ENCODE results near the gene NAALADL1. TPM values are rescaled to one million over a fixed set of nuclear protein-coding genes. Genes with fewer than 3 reads are reported as not detected.

Gene NAALADL1
- total RNA-seq, 4 donors from 2014 or later, result 2.9 to 26.3 (median 16.4) TPM

- TF ChIP-seq CTCF (IDR thresholded peaks at IDR 0.05; ENCODE audit: low read depth), result no peak
Measured at GRCh38 chr11:65047581-65048422, 10.6 kb downstream of the NAALADL1 start.

DNA sequence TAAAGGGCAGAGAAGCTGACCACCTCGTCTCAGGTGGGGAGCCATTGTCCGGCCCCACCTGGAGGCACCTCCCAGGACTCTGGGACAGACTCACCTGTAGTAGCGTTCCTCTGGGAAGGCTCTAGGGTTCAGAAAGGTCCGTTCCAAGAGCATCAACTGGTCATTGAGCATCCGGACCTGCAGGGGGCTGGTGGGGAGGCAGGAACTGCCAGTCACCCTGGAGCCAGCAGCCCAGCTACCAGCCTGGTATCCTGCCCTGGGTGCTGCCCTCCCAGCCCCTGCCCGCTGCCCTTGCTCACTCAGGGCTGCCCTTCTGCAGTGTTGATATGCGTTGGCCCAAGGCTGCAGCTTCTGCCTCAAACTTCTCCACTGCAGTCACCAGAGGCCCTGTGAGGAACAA lies 12.6 kb downstream of the NAALADL1 start:
- no peak for TF ChIP-seq CTCF (IDR thresholded peaks at IDR 0.05; ENCODE audit: low read depth)

DNA sequence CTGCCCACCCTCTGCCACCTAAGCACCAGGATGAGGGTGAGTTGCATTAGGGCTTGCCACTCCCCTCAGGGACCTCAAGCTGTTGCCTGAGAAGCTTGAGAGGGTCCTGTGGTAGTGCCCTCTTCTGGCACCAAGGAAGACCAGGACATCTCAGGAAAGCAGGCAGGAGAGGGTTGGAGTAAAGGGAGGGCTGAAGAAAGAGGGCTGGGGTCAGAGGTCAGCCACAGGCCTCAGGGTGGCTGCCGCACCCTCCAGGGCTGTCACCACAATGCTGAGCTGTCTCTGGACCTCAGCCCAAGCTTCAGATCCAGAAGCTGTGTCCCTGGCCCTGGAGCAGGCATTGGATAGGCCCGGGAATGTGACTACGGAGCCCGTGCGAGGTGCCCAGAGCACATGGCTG lies 13.3 kb downstream of the NAALADL1 start:
- no peak for TF ChIP-seq CTCF (IDR thresholded peaks at IDR 0.05; ENCODE audit: low read depth)

- TF ChIP-seq CTCF (IDR thresholded peaks at IDR 0.05; ENCODE audit: low read depth), result no peak
Measured at GRCh38 chr11:65043881-65044501, 14.4 kb downstream of the NAALADL1 start.

- TF ChIP-seq CTCF (IDR thresholded peaks at IDR 0.05; ENCODE audit: low read depth), result no peak
Measured at GRCh38 chr11:65042891-65043290, 15.5 kb downstream of the NAALADL1 start.

GRCh38 chr11:65040847-65041622 lies 17.3 kb downstream of the NAALADL1 start, which contains the start of gene SAC3D1:
Gene SAC3D1, plus strand, starts transcription at chr11:65041210. Its CDS starts 83 bp downstream, at chr11:65041293.
- TF ChIP-seq CTCF (IDR thresholded peaks at IDR 0.05; ENCODE audit: low read depth), result no peak

DNA sequence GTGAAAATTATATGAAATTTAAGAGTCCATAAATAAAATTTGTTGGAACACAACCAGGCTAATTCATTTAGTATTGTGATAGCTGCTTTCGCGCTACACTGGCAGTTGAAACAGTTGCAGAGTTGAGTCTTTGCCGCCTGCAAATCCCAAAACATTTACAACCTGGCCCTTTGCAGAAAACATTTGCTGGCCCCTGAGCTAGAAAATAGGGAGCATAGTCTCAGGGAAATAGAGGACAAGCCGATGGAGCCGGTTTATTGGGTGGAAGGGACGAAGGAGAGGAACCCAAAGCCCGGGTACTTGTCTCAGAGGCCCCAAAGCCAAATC lies 17.9 kb downstream of the NAALADL1 start:
- TF ChIP-seq CTCF (IDR thresholded peaks at IDR 0.05; ENCODE audit: low read depth), result no peak
